Measurements from ENCODE around the gene TPST2.

The TPST2 gene

GRCh38 chr22:26486394-26486793 lies 103.5 kb downstream of the TPST2 start:
- Histone ChIP-seq H3K9me3 (no peaks in the 10 kb centered on the region), H3K4me3 (no peak overlapping the region), H3K4me1 (peaks cover 0 to 39% (median 21%) of the 10 kb centered on the region in 4 donors), H3K27ac (no peak overlapping the region), H3K36me3 (peaks cover 18 to 44% (median 34%) of the 10 kb centered on the region in 3 donors), H3K27me3 (no peaks in the 10 kb centered on the region)
- intact Hi-C loops (cut with DNase I; ENCODE audit: low total_unique reads) = loop anchor here (10.0 kb wide), 1 partner anchor 98 kb away; no protein-coding TSS in a partner anchor
- TF ChIP-seq CTCF (IDR thresholded peaks at IDR 0.05) = no peak
- no peak for DNase-seq

GRCh38 chr22:26485806-26486390 lies 104.0 kb downstream of the TPST2 start:
- TF ChIP-seq CTCF (IDR thresholded peaks at IDR 0.05) = no peak
- Histone ChIP-seq H3K27ac (no peak overlapping the region), H3K4me3 (no peak overlapping the region), H3K4me1 (peaks cover 0 to 44% (median 26%) of the 10 kb centered on the region in 4 donors), H3K27me3 (no peaks in the 10 kb centered on the region), H3K36me3 (peaks cover 13 to 39% (median 29%) of the 10 kb centered on the region in 3 donors), H3K9me3 (no peaks in the 10 kb centered on the region)
- no peak for DNase-seq
- intact Hi-C loops (cut with DNase I; ENCODE audit: low total_unique reads) = loop anchor here (10.0 kb wide), 1 partner anchor 99 kb away; no protein-coding TSS in a partner anchor

- DNase-seq = peak in 1 of 2 donors; percentile 31
- intact Hi-C loops (cut with DNase I; ENCODE audit: low total_unique reads) = loop anchor here (10.0 kb wide), 1 partner anchor 100 kb away; no protein-coding TSS in a partner anchor
- no peaks in the 10 kb centered on the region for H3K27me3 ChIP-seq
- H3K36me3 ChIP-seq = peaks cover 10 to 40% (median 26%) of the 10 kb centered on the region in 3 donors
- H3K4me3 ChIP-seq = no peak overlapping the region
- peak overlapping the region; percentile 90 to 97 for H3K27ac ChIP-seq
- no peaks in the 10 kb centered on the region for H3K9me3 ChIP-seq
- H3K4me1 ChIP-seq = peaks cover 0 to 52% (median 35%) of the 10 kb centered on the region in 4 donors
- no peak for TF ChIP-seq CTCF (IDR thresholded peaks at IDR 0.05)
These were observed 104.9 kb downstream of the TPST2 start for GRCh38 chr22:26485013-26485412.

- intact Hi-C loops (cut with DNase I; ENCODE audit: low total_unique reads) = loop anchor here (10.0 kb wide), 1 partner anchor 100 kb away; no protein-coding TSS in a partner anchor
- Histone ChIP-seq H3K4me3 (peak overlapping the region; percentile 64 to 94), H3K27ac (peak overlapping the region; percentile 90 to 97), H3K36me3 (peaks cover 7 to 34% (median 20%) of the 10 kb centered on the region in 3 donors), H3K4me1 (peaks cover 0 to 58% (median 39%) of the 10 kb centered on the region in 4 donors), H3K9me3 (no peaks in the 10 kb centered on the region), H3K27me3 (no peaks in the 10 kb centered on the region)
- DNase-seq = peak in 1 of 2 donors; percentile 15
- TF ChIP-seq CTCF (IDR thresholded peaks at IDR 0.05) = no peak
These were observed 105.6 kb downstream of the TPST2 start for GRCh38 chr22:26484360-26484706.

GRCh38 chr22:26483439-26484359 lies 106.2 kb downstream of the TPST2 start, which contains the start of the genes HPS4 and SRRD:
Gene HPS4, minus strand, starts transcription at chr22:26483783. Its CDS starts 2,021 bp downstream, at chr22:26481762.
Gene SRRD, plus strand, starts transcription at chr22:26483877. Its CDS starts 14 bp downstream, at chr22:26483891.
- no peak for TF ChIP-seq CTCF (IDR thresholded peaks at IDR 0.05)
- Histone ChIP-seq H3K4me1 (peaks cover 0 to 59% (median 39%) of the 10 kb centered on the region in 4 donors), H3K9me3 (no peaks in the 10 kb centered on the region), H3K36me3 (peaks cover 6 to 27% (median 13%) of the 10 kb centered on the region in 3 donors), H3K27me3 (no peaks in the 10 kb centered on the region), H3K27ac (peak within 1 kb of the TSS; percentile 90 to 97), H3K4me3 (peak within 1 kb of the TSS; percentile 64 to 94)
- peak; percentile 85 to 93 for DNase-seq
- intact Hi-C loops (cut with DNase I; ENCODE audit: low total_unique reads) = loop anchor here (10.0 kb wide), 1 partner anchor 101 kb away; no protein-coding TSS in a partner anchor

Measured in tibial artery (tissue), 4 donors.